22Rv1 (cell line): ENCODE measurements around the gene SPRYD7.

ENCODE experiments used
- CTCF ChIP-seq: fragments of 450-650 bp; IDR thresholded peaks from 2 replicates; pipeline ENCODE4 v1.5.1; 2017; ENCODE audit warnings: mild to moderate bottlenecking
- ZFX ChIP-seq: fragments of 450-650 bp; IDR thresholded peaks from 2 replicates; pipeline ENCODE4 v1.6.1; 2017; ENCODE audit warnings: antibody characterized with exemption, borderline replicate concordance

DNA sequence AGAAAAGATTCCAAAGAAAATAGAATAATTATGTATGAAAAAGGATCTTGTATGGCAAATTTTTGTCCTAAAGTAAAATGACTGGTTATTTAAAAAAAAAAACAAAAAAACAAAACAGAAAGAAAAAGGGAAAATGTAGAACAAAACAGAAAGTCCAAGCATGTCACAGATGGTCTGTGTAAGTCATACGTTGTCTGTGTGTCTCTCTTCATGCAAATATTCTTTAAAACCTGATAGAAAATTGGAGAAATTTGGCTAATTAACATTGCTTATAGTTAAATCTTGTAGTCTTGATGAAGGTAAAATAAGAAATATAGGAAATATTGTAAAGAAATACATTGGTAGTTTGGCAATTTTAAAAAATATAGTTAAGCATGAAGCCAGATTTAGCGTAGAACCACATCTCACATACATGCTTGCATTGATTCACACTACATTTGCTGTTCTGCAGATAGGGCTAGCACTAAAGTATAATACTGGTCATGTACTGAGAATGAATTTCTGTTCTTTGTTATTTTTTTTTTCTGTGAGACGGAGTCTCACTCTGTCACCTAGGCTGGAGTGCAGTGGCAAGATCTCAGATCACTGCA is 58.4 kb downstream of the SPRYD7 start:
- TF ChIP-seq CTCF (no peak), ZFX (no peak)
